ENCODE data around the gene CACNA1G.

- TF ChIP-seq POLR2A (IDR thresholded peaks at IDR 0.05), result no peak
- no peak for TF ChIP-seq POLR2AphosphoS5 (IDR thresholded peaks at IDR 0.05)
- no peak for TF ChIP-seq CTCF (IDR thresholded peaks at IDR 0.05)
These were observed 26.1 kb downstream of the CACNA1G start for GRCh38 chr17:50586421-50587247.

Data from breast epithelium (tissue), 3 donors.